H9 (cell line): ENCODE measurements around the gene IP6K2. TPM values are rescaled to one million over a fixed set of nuclear protein-coding genes. Genes with fewer than 3 reads are reported as not detected.

Source experiments
- DNase-seq: peaks from one replicate; pipeline ENCODE4 v3.0.0-alpha.2; 2017
- H2AFZ ChIP-seq: one replicate; pipeline ENCODE4 v1.6.1; 2013; ENCODE audit warnings: mild to moderate bottlenecking, low read length, control low read depth, moderate library complexity
- H2AK5ac ChIP-seq: 2 replicates; pipeline ENCODE4 v1.6.1; 2013; ENCODE audit warnings: low read length, control low read depth, mixed read lengths; ENCODE audit not compliant: insufficient read length
- H2BK120ac ChIP-seq: one replicate; pipeline ENCODE4 v1.6.1; 2013; ENCODE audit warnings: low read depth, mild to moderate bottlenecking, low read length, control low read depth, inconsistent platforms; ENCODE audit not compliant: poor library complexity, severe bottlenecking
- H2BK12ac ChIP-seq: 2 replicates; pipeline ENCODE4 v1.6.1; 2013; ENCODE audit warnings: low read length, control low read depth, mixed read lengths, low read depth; ENCODE audit not compliant: insufficient read length
- H2BK15ac ChIP-seq: 2 replicates; pipeline ENCODE4 v1.6.1; 2013; ENCODE audit warnings: low read depth, low read length, control low read depth
- H2BK20ac ChIP-seq: one replicate; pipeline ENCODE4 v1.6.1; 2013; ENCODE audit warnings: low read depth, mild to moderate bottlenecking, low read length, control low read depth, inconsistent platforms; ENCODE audit not compliant: poor library complexity, severe bottlenecking
- H2BK5ac ChIP-seq: 2 replicates; pipeline ENCODE4 v1.6.1; 2013; ENCODE audit warnings: low read length, control low read depth, mixed read lengths; ENCODE audit not compliant: insufficient read length
- H3K14ac ChIP-seq: 2 replicates; pipeline ENCODE4 v1.6.1; 2013; ENCODE audit warnings: low read length, control low read depth; ENCODE audit not compliant: insufficient read depth
- H3K18ac ChIP-seq: 2 replicates; pipeline ENCODE4 v1.6.1; 2013; ENCODE audit warnings: low read depth, mild to moderate bottlenecking, mixed read lengths, low read length, control low read depth; ENCODE audit not compliant: insufficient read length
- H3K23ac ChIP-seq: 2 replicates; pipeline ENCODE4 v1.6.1; 2013; ENCODE audit warnings: low read length, control low read depth, mixed read lengths, low read depth; ENCODE audit not compliant: insufficient read length
- H3K23me2 ChIP-seq: 2 replicates; pipeline ENCODE4 v1.6.1; 2013; ENCODE audit warnings: low read depth, mild to moderate bottlenecking, mixed read lengths, low read length, control low read depth; ENCODE audit not compliant: insufficient read length, poor library complexity, severe bottlenecking
- H3K27ac ChIP-seq: 2 replicates; pipeline ENCODE4 v1.5.1; 2013; ENCODE audit warnings: low read length, control low read depth, mixed read lengths, low read depth; ENCODE audit not compliant: insufficient read length
- H3K27me3 ChIP-seq: 2 replicates; pipeline ENCODE4 v1.6.1; 2013; ENCODE audit warnings: low read length, control low read depth, inconsistent platforms; ENCODE audit not compliant: insufficient read depth
- H3K4ac ChIP-seq: 2 replicates; pipeline ENCODE4 v1.6.1; 2013; ENCODE audit warnings: low read depth, mild to moderate bottlenecking, control low read depth, inconsistent platforms, low read length, moderate library complexity
- H3K4me1 ChIP-seq: 2 replicates; pipeline ENCODE4 v1.6.1; 2013; ENCODE audit warnings: low read length, control low read depth, inconsistent platforms; ENCODE audit not compliant: insufficient read depth
- H3K4me2 ChIP-seq: 2 replicates; pipeline ENCODE4 v1.6.1; 2013; ENCODE audit warnings: low read length, control low read depth, mixed read lengths; ENCODE audit not compliant: insufficient read length, insufficient read depth
- H3K56ac ChIP-seq: 2 replicates; pipeline ENCODE4 v1.6.1; 2013; ENCODE audit warnings: low read depth, mild to moderate bottlenecking, mixed read lengths, low read length, control low read depth; ENCODE audit not compliant: insufficient read length
- H3K79me1 ChIP-seq: 2 replicates; pipeline ENCODE4 v1.6.1; 2013; ENCODE audit warnings: low read depth, mild to moderate bottlenecking, moderate library complexity, low read length, control low read depth, inconsistent platforms; ENCODE audit not compliant: insufficient read depth, poor library complexity, severe bottlenecking
- H3K79me2 ChIP-seq: 2 replicates; pipeline ENCODE4 v1.6.1; 2013; ENCODE audit warnings: low read length, control low read depth, inconsistent platforms; ENCODE audit not compliant: insufficient read depth
- H3K9ac ChIP-seq: 2 replicates; pipeline ENCODE4 v1.6.1; 2013; ENCODE audit warnings: low read length, control low read depth, mixed read lengths; ENCODE audit not compliant: insufficient read length; ENCODE audit errors: extremely low read depth
- H3K9me3 ChIP-seq: one replicate; pipeline ENCODE4 v1.6.1; 2013; ENCODE audit warnings: low read depth, low read length, inconsistent platforms; ENCODE audit not compliant: control insufficient read depth
- H3T11ph ChIP-seq: one replicate; pipeline ENCODE4 v1.6.1; 2013; ENCODE audit warnings: mild to moderate bottlenecking, low read length, control low read depth, inconsistent platforms
- H4K20me1 ChIP-seq: one replicate; pipeline ENCODE4 v1.6.1; 2013; ENCODE audit not compliant: control insufficient read depth, insufficient read length, insufficient read depth
- H4K5ac ChIP-seq: 2 replicates; pipeline ENCODE4 v1.6.1; 2013; ENCODE audit warnings: low read depth, mild to moderate bottlenecking, mixed read lengths, low read length, control low read depth; ENCODE audit not compliant: insufficient read length
- H4K8ac ChIP-seq: replicated peaks from 2 replicates; pipeline ENCODE4 v1.6.1; 2013; ENCODE audit warnings: low read length, control low read depth, mixed read lengths, low read depth; ENCODE audit not compliant: insufficient read length
- H4K91ac ChIP-seq: 2 replicates; pipeline ENCODE4 v1.6.1; 2013; ENCODE audit warnings: low read depth, mild to moderate bottlenecking, moderate library complexity, mixed read lengths, low read length, control low read depth; ENCODE audit not compliant: insufficient read length
- H3K27ac Mint-ChIP-seq, 3 experiments: 2 replicates in 2 of 3; 3 replicates in 1 of 3; pipeline ENCODE4 v1.8.0; 2020 to 2021; ENCODE audit warnings: mixed read lengths in 3 of 3, mild to moderate bottlenecking in 1 of 3, moderate library complexity in 1 of 3
- H3K27me3 Mint-ChIP-seq: 2 replicates; pipeline ENCODE4 v1.8.0; 2021; ENCODE audit warnings: low read depth, mild to moderate bottlenecking, moderate library complexity, mixed read lengths
- H3K36me3 Mint-ChIP-seq, 3 experiments: 2 replicates in 2 of 3; 3 replicates in 1 of 3; pipeline ENCODE4 v1.8.0; 2020 to 2021; ENCODE audit warnings: low read depth in 3 of 3, mixed read lengths in 3 of 3; ENCODE audit not compliant: insufficient read depth in 1 of 3
- H3K4me1 Mint-ChIP-seq, 2 experiments: 2 replicates each; pipeline ENCODE4 v1.8.0; 2020; ENCODE audit warnings: mixed read lengths in 2 of 2
- H3K4me3 Mint-ChIP-seq, 2 experiments: 2 replicates in 1 of 2; 3 replicates in 1 of 2; pipeline ENCODE4 v1.8.0; 2020 to 2021; ENCODE audit warnings: mild to moderate bottlenecking in 2 of 2, mixed read lengths in 2 of 2, moderate library complexity in 1 of 2
- H3K9me3 Mint-ChIP-seq, 2 experiments: 2 replicates in 1 of 2; 3 replicates in 1 of 2; pipeline ENCODE4 v1.8.0; 2020; ENCODE audit warnings: mild to moderate bottlenecking in 2 of 2, mixed read lengths in 2 of 2, moderate library complexity in 1 of 2
- WGBS: extraction: QIAGEN DNeasy Blood & Tissue Kit; methylation state at CpG from one replicate; pipeline ENCODE4 v1.1.7; 2013; ENCODE audit warnings: missing lambda C conversion rate, low lambda C conversion rate, mixed read lengths; ENCODE audit not compliant: insufficient read length; ENCODE audit errors: extremely low coverage; 5-methylcytosine and 5-hydroxymethylcytosine counted together
- total RNA-seq: library from RNA; stranded (reverse); gene quantifications from 2 replicates; pipeline ENCODE4 v1.2.1, GENCODE V29; 2021
- TF ChIP-seq, protein P1 (sequence below): fragments of 200-600 bp; sonication (generic); conservative IDR thresholded peaks from 3 replicates; pipeline ENCODE4 v1.8.0; 2021; ENCODE audit warnings: antibody characterized with exemption, mild to moderate bottlenecking

The IP6K2 gene
- total RNA-seq, 1 experiment from 2014 or later: 94.7 TPM

DNA sequence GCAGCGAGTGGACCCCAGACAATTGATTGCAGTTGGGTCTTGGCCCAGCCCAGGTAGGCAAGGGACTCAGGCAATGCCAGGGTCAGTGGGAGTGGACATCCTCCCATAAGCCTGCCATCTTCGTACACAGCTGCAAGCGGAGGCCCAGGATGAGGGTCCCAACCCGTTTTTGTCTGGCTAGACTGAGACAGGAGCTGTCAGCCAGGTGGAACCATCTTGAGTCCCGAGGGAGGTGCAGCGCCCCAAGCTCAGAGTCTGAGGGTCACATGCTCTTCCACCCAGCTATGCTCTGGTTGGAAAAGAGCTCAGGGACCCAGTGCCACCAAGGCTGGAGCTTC, 22.6 kb upstream of the IP6K2 start:
- H3K9me3 Mint-ChIP-seq: no peaks in the 10 kb centered on the region
- H3K36me3 Mint-ChIP-seq: 0 out of 7 replicates have a peak, but pooled peaks cover 0 to 2% (median 0%) of the 10 kb centered on the region in 3 experiments
- Histone ChIP-seq H2AFZ (no peak overlapping the region), H3K79me1 (no peaks in the 10 kb centered on the region), H3K56ac (no peak overlapping the region), H3K4ac (no peak overlapping the region), H2BK12ac (no peak overlapping the region), H4K20me1 (no peaks in the 10 kb centered on the region), H3K27ac (no peak overlapping the region), H2BK20ac (no peak overlapping the region), H3K18ac (no peak overlapping the region), H2BK120ac (no peak overlapping the region), H2BK5ac (no peak overlapping the region), H3K4me2 (no peak overlapping the region), H3K9ac (no peak overlapping the region), H4K5ac (no peak overlapping the region), H3T11ph (no peak overlapping the region), H3K4me1 (no peaks in the 10 kb centered on the region), H4K8ac (no peak overlapping the region), H4K91ac (no peak overlapping the region), H3K14ac (no peak overlapping the region), H3K9me3 (no peaks in the 10 kb centered on the region), H3K27me3 (no peaks in the 10 kb centered on the region), H3K79me2 (no peaks in the 10 kb centered on the region), H3K23me2 (no peaks in the 10 kb centered on the region), H3K23ac (no peak overlapping the region), H2BK15ac (no peak overlapping the region), H2AK5ac (no peak overlapping the region)
- TF ChIP-seq, protein P1, sequence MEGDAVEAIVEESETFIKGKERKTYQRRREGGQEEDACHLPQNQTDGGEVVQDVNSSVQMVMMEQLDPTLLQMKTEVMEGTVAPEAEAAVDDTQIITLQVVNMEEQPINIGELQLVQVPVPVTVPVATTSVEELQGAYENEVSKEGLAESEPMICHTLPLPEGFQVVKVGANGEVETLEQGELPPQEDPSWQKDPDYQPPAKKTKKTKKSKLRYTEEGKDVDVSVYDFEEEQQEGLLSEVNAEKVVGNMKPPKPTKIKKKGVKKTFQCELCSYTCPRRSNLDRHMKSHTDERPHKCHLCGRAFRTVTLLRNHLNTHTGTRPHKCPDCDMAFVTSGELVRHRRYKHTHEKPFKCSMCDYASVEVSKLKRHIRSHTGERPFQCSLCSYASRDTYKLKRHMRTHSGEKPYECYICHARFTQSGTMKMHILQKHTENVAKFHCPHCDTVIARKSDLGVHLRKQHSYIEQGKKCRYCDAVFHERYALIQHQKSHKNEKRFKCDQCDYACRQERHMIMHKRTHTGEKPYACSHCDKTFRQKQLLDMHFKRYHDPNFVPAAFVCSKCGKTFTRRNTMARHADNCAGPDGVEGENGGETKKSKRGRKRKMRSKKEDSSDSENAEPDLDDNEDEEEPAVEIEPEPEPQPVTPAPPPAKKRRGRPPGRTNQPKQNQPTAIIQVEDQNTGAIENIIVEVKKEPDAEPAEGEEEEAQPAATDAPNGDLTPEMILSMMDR: no peak
- no peak overlapping the region for H3K4me3 Mint-ChIP-seq
- H3K27ac Mint-ChIP-seq: no peak overlapping the region
- no CpG with 5 or more reads among the region's 6 CpGs for WGBS
- DNase-seq: no peak
- H3K4me1 Mint-ChIP-seq: peaks cover 4% of the 10 kb centered on the region in 2 experiments; a peak in 3 of 4 replicates
- H3K27me3 Mint-ChIP-seq: peaks cover 1% of the 10 kb centered on the region; the same call in 1 of the 2 replicates
